Inflammatory macrophage treated with lipopolysaccharide for 1 hour (primary cell): Measurements from ENCODE around the gene KRTAP1-5.
"Not testable (repeated sequence)": the region's sequence is repeated elsewhere in the genome, so short reads cannot be mapped to it uniquely, and the experiment has no call there.

Source experiments
- DNase-seq, 2 donors: peaks; one replicate each; pipeline ENCODE4 v3.0.0-alpha.2; 2020 to 2022

KRTAP1-5 gene

GRCh38 chr17:41046735-41047465, 19.9 kb upstream of the KRTAP1-5 start, which contains the start of gene KRTAP2-1:
KRTAP2-1 (minus strand) TSS chr17:41047316; CDS start chr17:41047267, 49 bp downstream.
- not testable (repeated sequence) for DNase-seq

DNA sequence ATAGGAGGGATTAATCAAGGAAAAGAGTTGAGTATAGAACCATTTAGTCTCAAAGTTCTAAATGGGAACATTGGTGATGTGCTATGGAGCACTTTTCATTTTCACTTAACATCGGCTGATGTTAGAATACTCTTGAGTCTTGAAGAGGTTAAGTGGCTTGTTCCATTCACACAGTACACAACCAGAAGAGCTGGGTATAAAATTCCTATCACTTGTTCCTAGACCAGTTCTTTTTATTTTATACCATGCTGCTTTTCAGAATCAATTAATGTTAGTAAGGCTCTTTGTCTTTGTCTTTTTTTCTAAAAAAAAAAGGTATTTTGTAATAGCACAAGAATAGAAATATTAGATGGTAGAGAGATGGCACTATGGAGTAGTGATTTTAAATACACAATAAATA, 15.9 kb upstream of the KRTAP1-5 start:
- DNase-seq, result no peak

DNA sequence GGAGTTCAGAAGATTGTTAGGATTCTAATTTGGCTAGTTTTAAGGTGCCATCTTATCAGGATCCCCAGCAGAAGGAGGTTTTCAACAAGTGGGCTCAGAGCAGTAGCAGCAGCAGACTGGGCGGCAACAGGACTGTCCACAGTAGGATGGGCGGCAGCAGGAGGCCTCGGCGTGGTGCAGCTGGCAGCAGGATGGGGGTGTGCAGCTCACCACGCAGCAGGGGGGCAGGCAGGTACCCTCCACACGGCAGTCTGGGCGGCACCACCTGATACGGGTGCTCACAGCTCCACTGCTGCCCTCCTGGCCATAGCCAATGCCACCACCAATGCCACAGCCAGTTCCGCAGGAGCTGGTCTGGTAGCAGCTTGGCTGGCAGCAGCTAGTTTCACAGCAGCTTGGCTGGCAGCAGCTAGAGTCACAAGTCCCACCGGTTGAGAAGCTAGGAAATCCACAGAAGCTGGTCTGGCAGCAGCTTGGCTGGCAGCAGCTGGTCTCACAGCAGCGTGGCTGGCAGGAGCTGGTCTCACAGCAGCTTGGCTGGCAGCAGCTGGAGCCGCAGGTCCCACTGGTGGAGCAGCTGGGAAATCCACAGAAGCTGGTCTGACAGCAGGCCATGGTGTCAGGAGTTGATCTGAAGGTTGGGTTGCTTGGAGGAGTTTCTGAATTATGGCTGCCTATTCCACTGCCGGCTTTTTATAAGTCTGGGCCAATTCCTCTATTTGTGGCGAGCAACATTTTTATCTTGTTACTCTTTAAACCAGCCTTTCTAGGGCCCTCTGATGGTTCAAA, 14.0 kb upstream of the KRTAP1-5 start, which contains the start of gene KRTAP1-1:
TSS of gene KRTAP1-1 (minus strand) at position 668 of the 789 bp plus-strand sequence. CDS start at position 615, 53 bp downstream.
- not testable (repeated sequence) for DNase-seq

- no peak for DNase-seq
Observed at GRCh38 chr17:41037853-41038350, 10.9 kb upstream of the KRTAP1-5 start.

- DNase-seq, result not testable (repeated sequence)
Observed at GRCh38 chr17:41034346-41034935, 7.4 kb upstream of the KRTAP1-5 start, which contains the start of gene KRTAP1-3. KRTAP1-3 (minus strand) TSS chr17:41034874; CDS start chr17:41034821, 53 bp downstream.

DNA sequence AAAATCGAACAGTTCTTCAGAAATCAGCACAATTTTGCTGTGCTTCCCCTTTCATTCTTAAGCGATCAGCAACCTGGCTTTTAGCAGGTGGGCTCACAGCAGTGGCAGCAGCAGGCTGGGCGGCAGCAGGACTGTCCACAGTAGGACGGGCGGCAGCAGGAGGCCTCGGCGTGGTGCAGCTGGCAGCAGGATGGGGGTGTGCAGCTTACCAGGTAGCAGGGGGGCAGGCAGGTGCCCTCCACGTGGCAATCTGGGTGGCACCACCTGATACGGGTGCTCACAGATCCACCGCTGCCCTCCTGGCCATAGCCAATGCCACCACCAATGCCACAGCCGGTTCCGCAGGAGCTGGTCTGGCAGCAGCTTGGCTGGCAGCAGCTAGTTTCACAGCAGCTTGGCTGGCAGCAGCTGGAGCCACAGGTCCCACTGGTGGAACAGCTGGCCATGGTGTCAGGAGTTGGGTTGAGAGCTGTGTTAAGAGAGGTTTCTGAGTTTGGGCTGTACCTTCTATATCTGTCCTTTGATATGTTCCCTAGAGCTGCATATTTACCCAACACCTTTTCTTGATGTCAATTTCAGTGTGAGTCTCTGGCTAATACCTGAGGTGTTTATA, 2.7 kb upstream of the KRTAP1-5 start, which contains the start of gene KRTAP1-4:
TSS of gene KRTAP1-4 (minus strand) at position 563 of the 613 bp plus-strand sequence. CDS start at position 446, 117 bp downstream.
- DNase-seq, result no peak

DNA sequence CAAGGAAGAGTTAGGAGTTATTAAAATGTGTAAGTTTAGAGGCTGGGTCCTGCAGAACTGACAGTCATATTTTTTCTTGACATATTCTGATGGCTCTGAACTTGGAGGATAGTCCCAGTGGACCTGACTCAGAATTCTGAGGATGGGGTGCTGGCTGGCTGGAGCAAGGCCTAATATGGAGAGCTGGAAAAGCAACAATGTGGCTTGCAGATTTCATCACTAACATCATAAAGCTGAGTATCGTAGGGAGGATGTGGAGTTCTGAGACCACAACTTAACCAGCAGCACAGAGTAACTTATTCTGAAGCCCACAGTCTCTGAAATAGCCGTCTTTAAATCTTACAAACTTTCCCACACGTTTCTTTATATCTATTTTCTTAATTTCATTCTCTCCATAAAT, 2.3 kb downstream of the KRTAP1-5 start:
- DNase-seq, result no peak

- no peak for DNase-seq
Observed at GRCh38 chr17:41020336-41020735, 6.7 kb downstream of the KRTAP1-5 start.

- no peak for DNase-seq
Observed at GRCh38 chr17:41019415-41019814, 7.6 kb downstream of the KRTAP1-5 start.

DNA sequence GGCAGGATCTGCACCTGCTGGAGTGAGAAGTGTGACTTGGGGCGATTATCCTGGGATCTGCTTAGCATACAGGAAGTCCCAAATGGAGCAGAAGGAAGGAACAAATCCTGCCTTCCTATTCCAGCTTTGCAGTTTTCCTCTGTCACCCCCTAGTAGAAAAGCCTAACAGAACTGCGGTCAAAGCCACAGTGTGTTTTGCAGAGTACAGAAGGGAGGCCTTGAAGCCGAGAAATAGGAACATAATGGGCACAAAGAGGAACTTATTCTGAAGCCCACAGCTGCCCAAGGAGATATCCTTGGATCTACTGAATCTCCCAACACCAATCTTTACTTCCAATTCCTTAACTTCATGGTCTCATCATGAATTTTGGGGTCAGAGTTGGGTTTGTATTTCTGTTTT, 8.5 kb downstream of the KRTAP1-5 start:
- no peak for DNase-seq

DNA sequence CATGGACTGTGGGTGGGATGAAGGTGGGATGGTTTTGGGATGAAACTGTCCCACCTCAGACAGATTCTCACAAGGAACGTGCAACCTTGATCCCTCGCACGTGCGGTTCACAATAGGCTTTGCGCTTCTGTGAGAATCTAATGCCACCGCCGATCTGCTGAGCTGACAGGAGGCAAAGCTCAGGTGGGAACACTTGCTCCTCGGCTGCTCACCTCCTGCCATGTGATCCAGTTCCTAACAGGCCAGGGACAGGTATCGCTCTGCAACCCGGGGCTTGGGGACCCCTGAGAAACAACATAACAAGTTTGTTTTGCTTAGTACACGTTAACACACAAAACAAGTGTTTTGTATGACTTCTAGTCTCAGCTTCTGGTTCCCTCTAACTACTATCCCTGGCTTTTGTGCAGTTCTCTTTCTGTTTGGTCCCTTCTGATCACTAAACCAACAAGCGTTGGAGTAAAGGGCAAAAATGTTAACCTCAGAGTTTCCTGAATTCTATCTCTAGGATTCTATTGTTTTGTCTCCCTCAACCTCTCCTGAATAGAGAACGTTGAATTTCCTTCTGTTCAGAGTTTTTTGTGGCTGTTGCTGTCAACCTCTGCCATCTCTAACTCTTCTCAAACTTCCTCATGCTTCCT, 10.3 kb downstream of the KRTAP1-5 start:
- DNase-seq, result no peak

- DNase-seq, result no peak
Observed at GRCh38 chr17:41015454-41015853, 11.6 kb downstream of the KRTAP1-5 start.

DNA sequence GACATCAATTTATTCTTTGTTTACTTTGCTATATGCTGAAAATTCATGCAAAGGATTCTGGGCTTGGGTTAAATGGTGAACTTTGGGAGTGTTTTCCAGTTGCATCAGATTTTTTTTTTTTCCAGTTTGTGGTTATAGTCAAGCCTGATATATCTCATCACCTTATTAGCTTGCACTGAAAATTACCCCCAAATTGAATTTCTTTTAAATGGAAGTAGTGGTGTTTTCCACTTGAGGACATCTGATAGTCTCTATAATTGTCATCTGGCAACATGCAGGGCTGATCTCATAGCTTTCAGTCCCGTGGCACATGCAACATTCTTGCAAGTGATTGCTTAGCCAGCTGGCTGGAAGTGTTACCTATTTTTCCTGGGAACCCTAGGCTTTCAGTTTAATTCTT, 13.4 kb downstream of the KRTAP1-5 start:
- no peak for DNase-seq

DNA sequence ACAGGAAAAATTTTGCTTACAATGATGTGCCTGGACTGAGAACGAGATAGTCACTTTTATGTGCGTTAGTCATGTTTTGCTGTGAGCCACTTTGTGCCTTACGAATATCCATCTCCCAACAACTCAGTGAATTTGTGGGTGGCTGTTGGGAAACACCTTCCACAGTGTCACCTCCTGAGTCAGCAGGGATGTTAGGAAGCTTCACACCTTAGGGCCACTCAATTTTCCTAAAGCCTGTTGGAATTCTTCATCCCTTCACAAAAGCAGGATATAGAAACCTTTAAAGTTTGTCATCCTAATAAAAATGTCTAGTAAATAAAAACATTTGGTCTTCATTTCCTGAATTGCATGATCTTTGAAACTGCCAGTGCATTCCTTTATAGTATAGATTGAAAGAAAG, 13.8 kb downstream of the KRTAP1-5 start:
- no peak for DNase-seq

DNA sequence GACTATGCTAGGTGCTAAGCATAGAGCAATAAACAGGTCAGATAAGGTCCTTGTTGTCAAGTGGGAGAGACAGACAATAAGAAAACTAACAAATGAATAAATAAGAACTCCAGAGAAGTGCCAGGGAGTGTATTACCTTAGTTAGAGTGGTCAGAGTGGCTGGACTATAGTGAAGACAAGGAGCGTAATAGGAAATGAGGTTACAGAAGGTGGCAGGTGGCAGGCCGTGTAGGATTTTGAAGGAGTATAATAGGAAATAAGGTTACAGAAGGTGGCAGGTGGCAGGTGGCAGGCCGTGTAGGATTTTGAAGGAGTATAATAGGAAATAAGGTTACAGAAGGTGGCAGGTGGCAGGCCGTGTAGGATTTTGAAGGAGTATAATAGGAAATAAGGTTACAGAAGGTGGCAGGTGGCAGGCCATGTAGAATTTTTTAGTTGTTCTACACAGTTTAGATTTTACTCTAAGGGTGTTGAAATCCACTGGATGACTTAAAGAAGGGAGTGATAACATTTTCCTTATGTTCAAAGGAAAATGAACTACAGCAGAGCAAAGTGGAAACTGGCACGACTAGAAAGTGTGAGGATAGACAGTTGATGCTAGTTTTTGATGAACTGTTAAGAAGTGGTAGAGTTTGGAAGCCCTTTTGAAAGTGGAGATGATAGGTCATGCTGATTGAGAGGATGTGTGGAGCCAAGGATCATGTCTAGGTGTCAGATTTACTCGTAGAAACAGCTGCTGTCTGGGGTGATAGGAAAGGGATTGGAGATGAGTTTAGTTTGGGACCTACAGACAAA, 14.5 kb downstream of the KRTAP1-5 start:
- no peak for DNase-seq

DNA sequence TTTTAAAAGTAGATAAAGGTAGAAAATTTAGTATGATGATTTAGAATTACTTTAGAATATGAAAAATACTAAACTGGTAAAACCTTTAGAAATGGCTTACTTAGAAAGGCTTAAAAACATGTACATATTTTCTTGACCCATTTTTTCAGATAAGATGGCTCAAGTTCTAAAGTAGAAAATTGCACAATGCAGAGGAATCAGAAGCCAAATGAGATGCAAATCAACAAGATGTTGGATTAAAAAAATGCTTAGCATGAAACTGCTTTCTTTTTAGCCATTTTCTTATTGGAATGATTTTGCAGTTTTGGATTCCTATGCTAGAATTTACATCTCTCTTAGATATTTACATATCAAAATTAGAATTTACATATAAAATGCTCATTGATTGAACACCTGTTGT, 16.6 kb downstream of the KRTAP1-5 start:
- DNase-seq, result no peak

GRCh38 chr17:41009936-41010335, 17.1 kb downstream of the KRTAP1-5 start:
- no peak for DNase-seq

DNA sequence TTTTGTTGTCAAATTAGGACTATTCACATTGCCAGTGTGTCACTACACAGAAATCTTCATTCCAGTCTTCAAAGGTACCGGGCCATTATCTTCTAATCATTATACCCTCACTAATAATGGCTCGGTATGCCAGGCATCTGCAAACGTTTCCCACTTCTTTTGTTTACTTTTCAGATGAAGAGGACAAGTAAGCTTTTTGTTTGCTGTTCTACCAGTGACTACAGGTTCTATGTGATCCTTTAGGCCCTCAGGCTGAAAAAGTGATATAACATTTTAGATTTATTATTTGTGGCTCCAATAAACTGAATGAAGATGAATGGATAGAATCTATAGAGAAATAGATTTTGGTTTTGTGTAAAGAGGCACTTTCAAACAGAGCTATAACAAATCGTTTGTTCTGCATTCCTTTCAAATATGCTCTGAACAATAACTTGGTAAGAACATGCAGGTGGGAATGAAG, 17.7 kb downstream of the KRTAP1-5 start:
- DNase-seq, result no peak

- no peak for DNase-seq
Observed at GRCh38 chr17:41008811-41009210, 18.2 kb downstream of the KRTAP1-5 start, which contains the start of gene KRTAP3-1. KRTAP3-1 (minus strand) TSS chr17:41009128; CDS start chr17:41009074, 54 bp downstream.

- DNase-seq, result no peak
Observed at GRCh38 chr17:41004397-41004796, 22.6 kb downstream of the KRTAP1-5 start.

DNA sequence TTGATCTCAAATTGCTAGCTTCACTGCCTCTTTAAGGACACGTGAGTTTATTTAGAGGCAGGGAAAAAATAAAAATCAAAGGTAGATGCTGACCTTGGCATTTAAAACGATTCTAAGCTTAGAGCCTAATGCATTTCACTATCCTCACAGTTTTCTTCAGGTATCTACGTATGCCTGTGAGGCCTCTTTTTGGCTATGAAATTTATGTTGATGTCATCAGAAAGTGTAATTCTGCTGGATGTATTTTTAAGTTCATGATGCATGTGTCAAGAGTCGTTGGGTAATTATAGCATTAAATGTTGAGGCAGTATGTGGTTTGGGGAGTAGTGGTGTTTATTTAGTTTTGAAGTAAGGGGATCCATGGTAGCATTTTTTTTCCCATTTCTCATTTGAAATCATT, 23.1 kb downstream of the KRTAP1-5 start:
- no peak for DNase-seq
